Activated CD4-positive, alpha-beta T cell treated with anti-CD3 and anti-CD28 coated beads, Interleukin-2, amount 50 U/mL, for 4 hours (primary cell): ENCODE results near the gene POMGNT1.

Source experiments
- DNase-seq, 2 experiments: peaks; one replicate each; pipeline ENCODE4 v3.0.0-alpha.2; 2020

Gene POMGNT1

DNA sequence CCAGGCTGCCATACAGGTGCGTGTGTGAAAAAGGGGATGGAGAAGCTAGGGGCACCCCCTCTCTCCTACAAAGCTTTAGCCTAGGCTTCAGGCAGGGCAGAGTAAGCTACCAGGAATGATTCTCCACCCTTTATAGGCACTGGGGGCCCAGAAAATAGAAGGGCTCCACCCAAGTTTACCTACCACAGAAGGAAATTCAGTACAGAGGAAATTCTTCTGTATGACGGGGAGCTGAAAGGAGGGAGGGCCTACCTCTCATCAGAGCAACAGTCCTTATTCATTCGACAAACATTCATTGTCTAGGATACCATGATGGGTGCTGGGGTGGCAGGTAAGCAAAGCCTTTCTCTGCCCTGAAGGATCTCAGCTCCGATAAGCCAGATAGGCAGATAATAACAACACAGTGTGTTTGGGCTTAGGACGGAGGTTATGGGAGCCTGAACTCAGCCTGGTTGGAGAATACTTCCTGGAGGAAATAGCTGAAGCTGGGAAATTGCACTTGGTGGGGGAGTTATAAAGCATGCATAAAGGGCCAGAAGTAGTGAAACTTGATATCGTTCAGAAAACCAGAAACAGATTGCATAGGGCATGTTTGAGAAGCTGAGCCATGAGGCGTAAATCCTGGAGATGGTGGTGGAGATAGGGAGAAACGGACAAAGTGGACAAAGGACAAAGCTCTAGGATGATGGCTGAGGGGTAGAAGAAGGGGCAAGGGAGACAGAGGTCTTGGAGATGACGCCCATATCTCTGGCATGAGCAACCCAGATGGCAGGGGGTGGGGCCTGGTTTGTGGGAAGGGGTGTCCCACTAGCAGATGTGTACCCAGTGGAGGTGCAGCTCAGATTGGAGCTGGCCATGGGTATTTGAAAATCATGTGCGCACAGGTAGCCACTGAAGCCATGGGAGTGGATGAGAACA lies 16.6 kb downstream of the POMGNT1 start:
- DNase-seq = no peak

GRCh38 chr1:46180082-46180616 lies 18.1 kb downstream of the POMGNT1 start:
- no peak for DNase-seq

- peak; percentile 57 for DNase-seq
These were observed 18.8 kb downstream of the POMGNT1 start for GRCh38 chr1:46179138-46180081.

GRCh38 chr1:46176211-46176865 lies 21.9 kb downstream of the POMGNT1 start, which contains the start of gene P3R3URF:
Gene P3R3URF (minus strand): TSS chr1:46176488. CDS start chr1:46176471, 17 bp downstream.
- DNase-seq = no peak

DNA sequence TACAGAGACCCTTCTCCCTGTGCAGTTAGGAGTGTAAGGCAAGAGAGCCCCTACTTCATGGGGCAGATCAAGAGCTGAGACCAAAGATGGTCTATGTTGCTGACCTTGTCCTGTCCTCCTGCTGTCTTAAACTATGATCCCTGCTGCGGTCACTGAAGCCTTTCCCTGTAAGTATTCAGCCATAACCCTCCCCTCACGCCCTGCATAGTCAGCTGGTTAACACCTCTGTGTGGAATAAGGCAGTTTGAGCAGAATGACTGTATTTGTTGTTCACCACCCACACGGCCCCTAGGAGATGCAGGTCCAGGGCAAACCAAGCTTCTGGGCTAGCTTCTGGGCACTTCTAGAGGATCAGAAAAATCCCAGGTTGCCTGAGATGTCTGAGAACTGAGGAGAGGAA lies 23.0 kb downstream of the POMGNT1 start:
- DNase-seq = no peak

DNA sequence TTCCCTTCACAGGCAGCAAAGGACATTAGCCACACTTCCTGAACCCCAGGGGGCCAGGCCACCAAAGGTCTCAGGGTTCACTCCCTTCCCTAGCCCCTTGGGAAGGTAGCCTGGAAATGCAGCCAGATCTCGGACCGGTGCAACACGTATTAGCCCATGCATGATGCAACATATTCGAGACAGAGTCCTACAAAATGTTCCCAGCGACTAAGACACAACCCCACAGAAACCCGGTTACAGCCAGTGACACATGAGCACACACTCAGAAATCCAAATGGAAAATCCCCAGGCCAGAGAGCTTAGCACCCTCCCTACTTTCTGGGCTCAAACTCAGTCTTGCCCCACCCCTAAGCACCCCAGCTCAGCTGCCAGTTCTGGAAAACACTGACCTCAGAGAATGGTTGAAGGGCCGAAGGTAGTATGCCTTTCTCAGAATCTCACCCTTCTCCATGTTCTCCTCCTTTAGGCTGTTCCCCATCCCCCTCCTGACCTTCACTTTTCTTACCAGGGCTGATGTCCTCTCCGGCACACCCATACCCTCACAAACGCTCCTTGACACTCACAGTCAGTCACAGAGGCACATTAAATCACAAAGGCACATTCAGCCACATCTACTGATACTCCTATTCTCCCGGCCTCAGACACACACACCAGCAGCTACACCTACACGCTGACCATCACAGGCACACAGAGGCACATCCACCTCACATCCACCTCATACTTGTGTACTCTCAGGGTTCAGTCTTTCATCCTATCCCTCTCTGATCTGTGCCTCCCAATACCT lies 23.6 kb downstream of the POMGNT1 start, which contains the start of gene TSPAN1:
Gene TSPAN1, plus strand, starts transcription at position 640 of the 784 bp plus-strand sequence. CDS start 6,021 bp downstream, outside the sequence.
- DNase-seq = no peak

GRCh38 chr1:46173361-46173856 lies 24.8 kb downstream of the POMGNT1 start:
- no peak for DNase-seq

DNA sequence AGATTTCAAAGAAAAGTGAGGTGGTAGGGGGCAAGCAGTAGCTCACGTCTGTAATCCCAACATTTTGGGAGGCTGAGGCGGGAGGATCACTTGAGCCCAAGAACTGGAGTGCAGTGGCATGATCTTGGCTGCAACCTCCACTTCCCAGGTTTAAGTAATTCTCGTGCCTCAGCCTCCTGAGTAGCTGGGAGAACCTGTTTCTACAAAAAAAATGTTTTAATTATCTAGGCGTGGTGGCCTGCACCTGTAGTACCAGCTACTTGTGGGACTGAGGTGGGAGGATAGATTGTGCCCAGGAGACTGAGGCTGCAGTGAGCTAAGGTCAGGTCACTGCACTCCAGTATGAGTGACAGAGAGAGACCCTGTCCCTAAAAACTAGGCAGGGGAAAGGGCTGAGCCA lies 25.9 kb downstream of the POMGNT1 start:
- DNase-seq = no peak

DNA sequence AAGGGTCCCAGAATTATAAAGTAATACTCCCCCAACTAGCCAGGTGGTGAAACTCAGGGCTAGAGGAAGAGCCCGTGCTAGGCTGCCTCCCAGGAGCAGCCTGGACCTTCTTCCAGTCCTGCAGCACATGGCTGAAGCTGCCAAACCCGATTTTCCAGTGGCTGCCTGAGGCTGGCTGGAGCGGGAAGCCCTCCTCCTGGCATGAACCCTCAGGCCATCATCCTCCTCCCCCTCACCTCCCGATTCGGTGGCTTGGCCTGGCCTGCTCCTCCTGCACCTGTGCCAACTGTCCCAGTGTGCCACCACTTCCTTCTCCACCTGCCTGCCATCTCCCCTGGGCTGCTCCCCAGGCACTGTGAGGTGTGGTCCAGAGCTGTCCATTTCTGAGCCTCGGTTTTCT lies 26.4 kb downstream of the POMGNT1 start:
- DNase-seq = no peak

DNA sequence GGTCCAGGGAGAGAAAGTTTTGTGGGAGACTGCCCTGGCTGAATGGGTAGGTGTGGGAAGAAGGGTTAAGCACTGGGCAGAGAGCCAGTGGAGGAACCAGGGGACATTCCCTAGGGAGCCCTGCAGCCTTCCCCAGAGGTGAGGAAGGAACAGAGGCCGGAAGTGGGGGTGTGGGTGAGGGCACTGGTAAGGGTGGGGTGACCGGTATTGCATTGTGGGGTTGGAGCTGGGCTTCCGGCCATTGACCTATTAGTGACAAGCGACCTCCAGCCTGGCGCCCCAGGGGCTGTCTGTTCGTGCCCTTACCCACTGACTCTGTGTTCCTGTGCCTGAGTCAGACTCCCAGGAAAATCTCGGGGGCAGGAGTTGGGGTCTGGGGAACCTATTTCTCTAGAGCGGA lies 26.9 kb downstream of the POMGNT1 start:
- no peak for DNase-seq

GRCh38 chr1:46169811-46170454 lies 28.3 kb downstream of the POMGNT1 start:
- no peak for DNase-seq

GRCh38 chr1:46168477-46168876 lies 29.8 kb downstream of the POMGNT1 start:
- no peak for DNase-seq

DNA sequence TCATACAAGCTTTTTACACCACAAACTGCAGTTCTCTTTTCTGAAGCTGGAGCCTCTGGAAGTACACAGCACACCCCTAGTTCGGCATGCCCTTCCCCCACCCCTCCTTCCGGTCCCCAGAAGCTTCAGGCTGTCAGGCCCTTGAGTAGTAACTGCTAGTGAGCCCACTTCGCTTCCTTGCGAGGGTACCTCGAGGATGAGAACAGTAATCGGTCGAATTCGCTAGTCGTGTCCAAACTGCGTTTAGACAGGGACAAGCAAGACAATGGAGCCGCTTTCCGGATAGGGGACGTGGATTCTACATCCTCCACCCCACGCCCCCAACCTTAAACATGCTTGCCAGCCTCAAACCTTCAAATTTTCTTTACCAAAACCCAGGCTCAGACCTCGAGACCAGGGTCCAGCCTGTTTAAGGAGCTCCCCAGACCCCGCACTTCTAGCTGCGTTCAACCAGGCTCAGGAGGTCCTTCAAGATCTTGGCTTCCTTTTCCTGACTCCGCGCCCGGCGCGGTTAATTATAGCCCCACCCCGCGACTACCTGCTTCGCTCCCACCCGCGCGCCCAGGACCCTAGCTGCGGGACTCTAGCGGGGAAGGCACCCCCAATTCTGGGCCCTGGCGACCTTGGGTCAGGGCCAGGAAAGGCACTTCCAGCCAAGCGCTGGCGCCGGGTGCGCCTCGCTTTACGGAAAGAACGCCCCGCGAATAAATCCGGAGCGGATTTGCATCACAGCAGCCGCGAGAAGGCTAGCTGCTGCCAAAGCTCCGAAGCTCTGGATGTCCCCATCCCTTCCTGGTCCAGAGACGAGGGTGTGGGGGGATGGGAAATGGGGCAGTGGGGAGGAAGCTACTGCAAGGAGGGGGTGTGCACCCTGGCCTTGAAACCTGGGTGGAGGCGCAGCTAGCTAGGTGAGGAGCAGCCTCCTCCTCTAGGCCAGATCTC lies 31.4 kb downstream of the POMGNT1 start:
- peak in 1 of 2 experiments; percentile 29 for DNase-seq

GRCh38 chr1:46160212-46160611 lies 38.0 kb downstream of the POMGNT1 start:
- no peak for DNase-seq

- no peak for DNase-seq
These were observed 38.7 kb downstream of the POMGNT1 start for GRCh38 chr1:46159516-46159915.

GRCh38 chr1:46158312-46159281 lies 39.6 kb downstream of the POMGNT1 start:
- DNase-seq = no peak

DNA sequence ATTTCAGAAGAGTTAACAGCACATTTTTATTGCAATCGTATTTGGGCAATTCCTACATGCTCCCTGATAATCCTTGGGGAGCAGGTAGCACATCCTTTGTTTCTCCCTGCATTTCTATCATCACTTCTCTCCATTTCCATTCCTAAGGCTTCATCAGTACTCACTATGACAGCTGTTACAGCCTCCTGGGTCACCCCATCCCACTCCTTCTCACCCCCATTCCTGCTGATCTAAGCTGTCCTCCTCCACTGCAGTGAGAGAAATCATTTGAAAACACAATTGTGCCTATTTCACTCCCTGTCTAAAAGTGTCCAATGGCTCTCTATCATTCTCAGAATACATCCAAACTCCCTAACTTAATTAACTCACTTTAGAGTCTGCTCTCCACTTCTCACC lies 40.3 kb downstream of the POMGNT1 start:
- DNase-seq = no peak

DNA sequence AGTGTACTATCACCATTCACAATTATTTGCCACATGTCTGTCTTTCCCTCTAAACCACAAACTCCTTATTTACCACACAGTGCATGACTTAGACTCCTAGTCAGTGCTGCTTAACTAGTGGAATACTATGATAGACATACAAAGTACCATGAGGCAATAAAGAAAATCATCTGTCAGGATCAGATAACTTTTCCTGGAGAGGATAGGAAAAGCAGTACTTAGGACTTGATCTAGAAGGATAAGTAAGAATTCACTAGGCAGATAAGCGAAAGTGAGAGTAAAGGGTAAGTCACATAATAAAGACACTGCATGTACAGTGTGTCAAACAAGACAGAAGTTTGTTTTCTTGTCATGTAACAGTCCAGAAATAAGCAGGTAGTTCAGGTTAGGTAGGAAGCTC lies 44.5 kb downstream of the POMGNT1 start:
- DNase-seq = no peak

- DNase-seq = no peak
These were observed 45.0 kb downstream of the POMGNT1 start for GRCh38 chr1:46153228-46153627.
